OCI-LY7 (cell line): ENCODE data around the gene KIAA1958. TPM values are rescaled to one million over a fixed set of nuclear protein-coding genes. Genes with fewer than 3 reads are reported as not detected.

Experiments used
- BruUV-seq: library from RNA; stranded (reverse); fragments of 400-500 nt; replicated peaks from 2 replicates; lab custom pipeline; 2021; lab: Mats Ljungman, UMichigan
- CTCF ChIA-PET: fragments of 300-600 bp; sonication (Branson Sonifier 250); formaldehyde crosslinking; loops from one replicate; lab custom pipeline; 2022; ENCODE audit warnings: antibody characterized with exemption; ENCODE audit not compliant: unreplicated experiment; lab: Charles Lee
- POLR2A ChIA-PET: fragments of 300-600 bp; sonication (Branson Sonifier 250); formaldehyde crosslinking; loops from one replicate; lab custom pipeline; 2022; ENCODE audit warnings: antibody characterized with exemption; lab: Charles Lee
- DNase-seq: peaks from one replicate; pipeline ENCODE4 v3.0.0-alpha.2; 2015; ENCODE audit warnings: low spot score
- H2AFZ ChIP-seq: fragments of 200-600 bp; sonication (generic), shearing (Covaris generic); 2 replicates; pipeline ENCODE4 v1.6.1; 2014; ENCODE audit warnings: mild to moderate bottlenecking, antibody characterized with exemption, low read length, moderate library complexity
- H3K27ac ChIP-seq: fragments of 200-600 bp; sonication (generic); 2 replicates; pipeline ENCODE4 v1.5.1; 2014; ENCODE audit warnings: mixed run types, low read depth, mild to moderate bottlenecking, moderate library complexity, low read length, inconsistent platforms; ENCODE audit not compliant: poor library complexity, severe bottlenecking
- H3K36me3 ChIP-seq: fragments of 200-600 bp; sonication (generic); 2 replicates; pipeline ENCODE4 v1.6.1; 2014; ENCODE audit warnings: mild to moderate bottlenecking, antibody characterized with exemption, low read length, moderate library complexity, mixed read lengths; ENCODE audit not compliant: insufficient read depth
- H3K4me1 ChIP-seq: fragments of 200-600 bp; sonication (generic); 2 replicates; pipeline ENCODE4 v1.5.1; 2014; ENCODE audit warnings: mild to moderate bottlenecking, low read length; ENCODE audit not compliant: insufficient read depth, poor library complexity, severe bottlenecking
- H3K4me2 ChIP-seq: fragments of 200-600 bp; sonication (generic); 2 replicates; pipeline ENCODE4 v1.6.1; 2014; ENCODE audit warnings: mild to moderate bottlenecking, low read length
- H3K4me3 ChIP-seq: fragments of 200-600 bp; sonication (generic); 2 replicates; pipeline ENCODE4 v1.5.1; 2014; ENCODE audit warnings: mild to moderate bottlenecking, low read depth, low read length; ENCODE audit not compliant: poor library complexity, severe bottlenecking
- H3K79me2 ChIP-seq: fragments of 200-600 bp; sonication (generic); 2 replicates; pipeline ENCODE4 v1.6.1; 2016; ENCODE audit warnings: low read depth, mild to moderate bottlenecking, low read length, moderate library complexity, mixed read lengths; ENCODE audit not compliant: insufficient read depth
- H3K9me2 ChIP-seq: fragments of 200-600 bp; sonication (generic); 2 replicates; pipeline ENCODE4 v1.6.1; 2016; ENCODE audit warnings: mild to moderate bottlenecking, low read length, mixed read lengths; ENCODE audit not compliant: insufficient read depth
- H3K9me3 ChIP-seq: fragments of 200-600 bp; sonication (generic); 2 replicates; pipeline ENCODE4 v1.6.1; 2014; ENCODE audit warnings: mild to moderate bottlenecking, mixed run types, low read length, mixed read lengths
- H4K20me1 ChIP-seq: fragments of 200-600 bp; sonication (generic); 2 replicates; pipeline ENCODE4 v1.6.1; 2014; ENCODE audit warnings: mild to moderate bottlenecking, antibody characterized with exemption, low read length, moderate library complexity, mixed read lengths; ENCODE audit not compliant: insufficient read depth
- EZH2phosphoT487 ChIP-seq: fragments of 200-600 bp; sonication (generic); IDR thresholded peaks from 2 replicates; pipeline ENCODE4 v1.6.1; 2018; ENCODE audit warnings: low read depth, borderline replicate concordance, mild to moderate bottlenecking, mixed run types, antibody characterized with exemption, low read length, moderate library complexity, mixed read lengths
- intact Hi-C: fragments of 100-400 bp; cut with micrococcal nuclease; formaldehyde crosslinking; loops from one replicate; pipeline ENCODE4 v1.10.0; 2022; ENCODE audit not compliant: unreplicated experiment
- total RNA-seq, 2 experiments: library from RNA; depleted of rRNA in 1 of 2; stranded (reverse); fragments of >200 nt in 1 of 2; shearing (Covaris generic) in 1 of 2; gene quantifications; 2 replicates each; pipeline ENCODE4 v1.2.3, GENCODE V29; 2014 to 2022
- TF ChIP-seq, protein P1 (sequence below): fragments of 200-600 bp; sonication (generic); conservative IDR thresholded peaks from 2 replicates; pipeline ENCODE4 v1.5.1; 2014; ENCODE audit warnings: mild to moderate bottlenecking, antibody characterized with exemption, low read length, moderate library complexity, mixed read lengths

The KIAA1958 gene
- total RNA-seq, 2 experiments from 2014 or later: 15.4 to 19.8 TPM

DNA sequence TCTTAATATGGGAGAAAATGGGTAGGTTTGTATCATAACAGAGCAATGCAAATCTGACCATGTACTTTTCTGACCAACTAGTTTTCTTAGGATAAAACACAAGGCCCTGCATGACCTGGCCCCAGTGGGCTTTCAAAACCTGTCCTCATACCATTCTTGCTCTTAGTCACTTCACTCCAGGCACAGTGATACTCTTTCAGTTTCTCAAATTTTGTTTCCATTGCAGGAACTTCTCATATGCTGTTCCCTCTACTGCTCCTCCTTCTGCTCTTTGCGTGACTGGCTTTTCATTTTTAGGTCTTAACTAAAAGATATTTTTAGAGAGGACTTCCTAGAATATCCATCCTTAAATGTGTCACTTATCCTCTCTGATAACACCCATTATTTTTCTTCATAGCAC, 118.9 kb downstream of the KIAA1958 start:
- Histone ChIP-seq H3K4me1 (no peaks in the 10 kb centered on the region), H2AFZ (no peak overlapping the region), H3K27ac (no peak overlapping the region), H3K9me2 (no peaks in the 10 kb centered on the region), H3K4me2 (no peak overlapping the region), H3K36me3 (no peaks in the 10 kb centered on the region), H3K9me3 (no peaks in the 10 kb centered on the region), H3K79me2 (no peaks in the 10 kb centered on the region), H4K20me1 (no peaks in the 10 kb centered on the region), H3K4me3 (no peak overlapping the region)
- intact Hi-C loops: no loop called here
- ChIA-PET POLR2A (interaction anchor here (0.7 kb wide), 1 partner anchor 110 kb away, joined by 3 read pairs; no protein-coding TSS in a partner anchor), CTCF (no interaction called here)
- TF ChIP-seq EZH2phosphoT487: no peak
- TF ChIP-seq, protein P1, sequence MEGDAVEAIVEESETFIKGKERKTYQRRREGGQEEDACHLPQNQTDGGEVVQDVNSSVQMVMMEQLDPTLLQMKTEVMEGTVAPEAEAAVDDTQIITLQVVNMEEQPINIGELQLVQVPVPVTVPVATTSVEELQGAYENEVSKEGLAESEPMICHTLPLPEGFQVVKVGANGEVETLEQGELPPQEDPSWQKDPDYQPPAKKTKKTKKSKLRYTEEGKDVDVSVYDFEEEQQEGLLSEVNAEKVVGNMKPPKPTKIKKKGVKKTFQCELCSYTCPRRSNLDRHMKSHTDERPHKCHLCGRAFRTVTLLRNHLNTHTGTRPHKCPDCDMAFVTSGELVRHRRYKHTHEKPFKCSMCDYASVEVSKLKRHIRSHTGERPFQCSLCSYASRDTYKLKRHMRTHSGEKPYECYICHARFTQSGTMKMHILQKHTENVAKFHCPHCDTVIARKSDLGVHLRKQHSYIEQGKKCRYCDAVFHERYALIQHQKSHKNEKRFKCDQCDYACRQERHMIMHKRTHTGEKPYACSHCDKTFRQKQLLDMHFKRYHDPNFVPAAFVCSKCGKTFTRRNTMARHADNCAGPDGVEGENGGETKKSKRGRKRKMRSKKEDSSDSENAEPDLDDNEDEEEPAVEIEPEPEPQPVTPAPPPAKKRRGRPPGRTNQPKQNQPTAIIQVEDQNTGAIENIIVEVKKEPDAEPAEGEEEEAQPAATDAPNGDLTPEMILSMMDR: no peak
- DNase-seq: no peak
- no TSS peak for BruUV-seq

GRCh38 chr9:112605963-112606699, 119.5 kb downstream of the KIAA1958 start:
- no peaks in the 10 kb centered on the region for H4K20me1 ChIP-seq
- TF ChIP-seq, protein P1: no peak
- no peak for TF ChIP-seq EZH2phosphoT487
- H3K4me3 ChIP-seq: no peak overlapping the region
- no peak overlapping the region for H3K27ac ChIP-seq
- H3K36me3 ChIP-seq: no peaks in the 10 kb centered on the region
- H3K9me2 ChIP-seq: no peaks in the 10 kb centered on the region
- BruUV-seq: no TSS peak
- intact Hi-C loops: no loop called here
- POLR2A ChIA-PET: interaction anchor here (0.7 kb wide), 1 partner anchor 109 kb away, joined by 3 read pairs; no protein-coding TSS in a partner anchor
- H3K9me3 ChIP-seq: no peaks in the 10 kb centered on the region
- no peak overlapping the region for H2AFZ ChIP-seq
- no peaks in the 10 kb centered on the region for H3K4me1 ChIP-seq
- DNase-seq: no peak
- no peaks in the 10 kb centered on the region for H3K79me2 ChIP-seq
- no peak overlapping the region for H3K4me2 ChIP-seq
- CTCF ChIA-PET: no interaction called here

DNA sequence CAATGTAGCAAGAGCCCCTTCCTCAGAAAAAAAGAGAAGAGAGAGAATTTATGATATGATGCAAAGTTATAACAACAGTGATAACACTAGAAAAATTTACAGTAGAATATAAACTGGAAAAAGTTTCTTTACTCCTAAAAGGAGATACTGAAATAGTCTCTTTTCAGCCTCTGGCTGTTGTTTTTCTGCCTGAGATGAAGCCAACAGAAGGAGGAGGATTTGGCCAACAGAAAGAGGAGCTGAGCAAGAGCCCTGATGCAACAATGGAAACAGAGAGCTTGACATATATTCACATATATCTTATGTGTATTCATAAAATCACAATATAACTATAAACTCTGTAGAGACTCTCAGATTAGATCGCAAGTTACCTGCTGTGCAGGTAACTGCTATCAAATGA, 122.2 kb downstream of the KIAA1958 start:
- Histone ChIP-seq H3K4me2 (no peak overlapping the region), H3K36me3 (no peaks in the 10 kb centered on the region), H3K9me2 (no peaks in the 10 kb centered on the region), H3K9me3 (no peaks in the 10 kb centered on the region), H2AFZ (no peak overlapping the region), H3K4me3 (no peak overlapping the region), H4K20me1 (no peaks in the 10 kb centered on the region), H3K79me2 (no peaks in the 10 kb centered on the region), H3K4me1 (no peaks in the 10 kb centered on the region), H3K27ac (no peak overlapping the region)
- no peak for DNase-seq
- TF ChIP-seq, protein P1: no peak
- ChIA-PET POLR2A (interaction anchor here (0.6 to 1.9 kb wide), 6 partner anchors 9 to 134 kb away, joined by 3 to 5 read pairs (median 3); no protein-coding TSS in a partner anchor), CTCF (no interaction called here)
- intact Hi-C loops: no loop called here
- BruUV-seq: no TSS peak
